Activated B cell treated with CpG ODN at 0.5 μM for 24 hours (primary cell): ENCODE data around the gene EXOSC5. TPM values are rescaled to one million over a fixed set of nuclear protein-coding genes. Genes with fewer than 3 reads are reported as not detected.

Experiments
- ATAC-seq: fragments of 200-7000 bp; cut with Tn5 transposase; one replicate; pipeline ENCODE4 v1.10.0; 2021; ENCODE audit warnings: low read depth, mild to moderate bottlenecking, moderate library complexity
- CTCF ChIA-PET: fragments of 350-600 bp; sonication (Branson Sonifier 250); formaldehyde crosslinking; loops from one replicate; lab custom pipeline; 2021; ENCODE audit warnings: antibody characterized with exemption; lab: Charles Lee
- POLR2A ChIA-PET: fragments of 350-600 bp; sonication (Branson Sonifier 250); formaldehyde crosslinking; loops from one replicate; lab custom pipeline; 2021; ENCODE audit warnings: antibody characterized with exemption; lab: Charles Lee
- DNase-seq: peaks from one replicate; pipeline ENCODE4 v3.0.0; 2022
- H3K27ac Mint-ChIP-seq: one replicate; pipeline ENCODE4 v1.8.0; 2020; ENCODE audit warnings: mixed read lengths
- H3K27me3 Mint-ChIP-seq: one replicate; pipeline ENCODE4 v1.8.0; 2021; ENCODE audit warnings: mixed read lengths
- H3K36me3 Mint-ChIP-seq: one replicate; pipeline ENCODE4 v1.8.0; 2021; ENCODE audit warnings: low read depth, mixed read lengths
- H3K4me1 Mint-ChIP-seq: one replicate; pipeline ENCODE4 v1.8.0; 2021; ENCODE audit warnings: mixed read lengths
- H3K4me3 Mint-ChIP-seq: one replicate; pipeline ENCODE4 v1.8.0; 2020; ENCODE audit warnings: mild to moderate bottlenecking, mixed read lengths
- H3K9me3 Mint-ChIP-seq: one replicate; pipeline ENCODE4 v1.8.0; 2020; ENCODE audit warnings: mixed read lengths
- CTCF ChIP-seq: fragments of 200-600 bp; IDR thresholded peaks from one replicate; pipeline ENCODE4 v1.8.0; 2022; ENCODE audit warnings: antibody characterized with exemption, mild to moderate bottlenecking
- intact Hi-C: fragments of 100-400 bp; cut with micrococcal nuclease; formaldehyde crosslinking; loops from one replicate; pipeline ENCODE4 v1.15.1; 2024
- total RNA-seq: library from RNA; stranded (reverse); gene quantifications from 2 replicates; pipeline ENCODE4 v1.2.3, GENCODE V29; 2022

EXOSC5 gene
- total RNA-seq, 1 donor from 2014 or later: 30.1 TPM

DNA sequence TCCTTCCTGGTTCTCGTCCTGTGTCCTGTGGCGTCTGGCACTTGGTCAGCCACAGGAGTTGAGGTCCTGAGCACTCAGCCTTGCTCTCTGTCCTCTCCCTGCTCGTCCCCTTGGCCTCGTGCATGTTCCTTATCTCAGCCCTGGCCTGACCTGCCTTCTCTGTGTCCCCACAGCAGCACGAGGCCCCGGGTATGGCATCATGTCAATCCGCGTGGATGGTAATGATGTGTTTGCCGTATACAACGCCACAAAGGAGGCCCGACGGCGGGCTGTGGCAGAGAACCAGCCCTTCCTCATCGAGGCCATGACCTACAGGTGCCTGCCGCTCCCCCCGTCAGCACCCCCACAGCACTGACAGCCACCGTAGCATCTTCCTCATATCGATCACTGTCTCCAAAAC lies 25.3 kb upstream of the EXOSC5 start:
- Mint-ChIP-seq H3K4me3 (no peak overlapping the region), H3K27ac (no peak overlapping the region), H3K36me3 (peaks cover 67% of the 10 kb centered on the region), H3K9me3 (no peaks in the 10 kb centered on the region), H3K4me1 (peaks cover 6% of the 10 kb centered on the region), H3K27me3 (no peaks in the 10 kb centered on the region)
- POLR2A ChIA-PET: interaction anchor here (0.7 kb wide), 1 partner anchor 331 kb away, joined by 4 read pairs; no protein-coding TSS in a partner anchor
- ATAC-seq (no peak), DNase-seq (no peak)
- CTCF ChIA-PET: no interaction called here
- no peak for TF ChIP-seq CTCF
- intact Hi-C loops: no loop called here

- ChIA-PET POLR2A (no interaction called here), CTCF (no interaction called here)
- TF ChIP-seq CTCF: no peak
- no peaks in the 10 kb centered on the region for H3K27me3 Mint-ChIP-seq
- no peak for ATAC-seq
- DNase-seq: no peak
- H3K4me3 Mint-ChIP-seq: no peak overlapping the region
- peaks cover 3% of the 10 kb centered on the region for H3K4me1 Mint-ChIP-seq
- no peak overlapping the region for H3K27ac Mint-ChIP-seq
- H3K9me3 Mint-ChIP-seq: no peaks in the 10 kb centered on the region
- intact Hi-C loops: no loop called here
- peaks cover 71% of the 10 kb centered on the region for H3K36me3 Mint-ChIP-seq
These were observed 24.8 kb upstream of the EXOSC5 start for GRCh38 chr19:41421973-41422372.

GRCh38 chr19:41421314-41421713 lies 24.2 kb upstream of the EXOSC5 start:
- no peak for TF ChIP-seq CTCF
- intact Hi-C loops: no loop called here
- Mint-ChIP-seq H3K27me3 (no peaks in the 10 kb centered on the region), H3K9me3 (no peaks in the 10 kb centered on the region), H3K4me3 (no peak overlapping the region), H3K27ac (no peak overlapping the region), H3K4me1 (no peaks in the 10 kb centered on the region), H3K36me3 (peaks cover 74% of the 10 kb centered on the region)
- ATAC-seq: no peak
- CTCF ChIA-PET: no interaction called here
- DNase-seq: no peak
- POLR2A ChIA-PET: no interaction called here

- Mint-ChIP-seq H3K9me3 (no peaks in the 10 kb centered on the region), H3K4me1 (no peaks in the 10 kb centered on the region), H3K27ac (no peak overlapping the region), H3K27me3 (no peaks in the 10 kb centered on the region), H3K4me3 (no peak overlapping the region), H3K36me3 (peaks cover 78% of the 10 kb centered on the region)
- ATAC-seq (no peak), DNase-seq (no peak)
- POLR2A ChIA-PET: interaction anchor here (0.6 kb wide), 1 partner anchor 59 kb away, joined by 5 read pairs; no protein-coding TSS in a partner anchor
- intact Hi-C loops: no loop called here
- no peak for TF ChIP-seq CTCF
- CTCF ChIA-PET: interaction anchor here (0.5 kb wide), 1 partner anchor 151 kb away, joined by 3 read pairs; no protein-coding TSS in a partner anchor
These were observed 23.1 kb upstream of the EXOSC5 start for GRCh38 chr19:41420101-41420880.

DNA sequence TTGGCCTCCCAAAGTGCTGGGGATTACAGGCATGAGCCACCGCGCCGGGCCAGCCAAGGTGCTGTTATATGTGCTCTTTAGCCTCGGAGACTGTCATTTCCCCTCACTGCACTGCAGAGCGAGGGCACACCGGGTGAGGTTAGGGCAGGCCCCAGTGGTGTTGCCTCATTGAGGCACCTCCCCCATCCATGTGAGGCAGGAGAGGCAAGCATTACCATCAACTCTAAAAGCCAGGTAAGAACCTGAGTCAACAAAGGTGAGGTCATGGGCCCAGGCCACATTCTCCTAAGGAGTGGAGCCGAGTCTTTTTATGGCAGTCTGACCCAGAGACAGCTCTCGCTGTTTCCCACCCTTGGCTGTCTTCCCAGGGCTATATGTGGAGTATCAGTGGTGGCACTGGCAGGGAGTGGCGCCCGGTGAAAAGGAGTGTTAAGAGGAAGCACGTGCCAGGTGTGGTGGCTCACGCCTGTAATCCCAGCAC lies 19.1 kb upstream of the EXOSC5 start:
- Mint-ChIP-seq H3K27ac (no peak overlapping the region), H3K4me3 (no peak overlapping the region), H3K4me1 (no peaks in the 10 kb centered on the region), H3K36me3 (peaks cover 75% of the 10 kb centered on the region), H3K27me3 (no peaks in the 10 kb centered on the region), H3K9me3 (no peaks in the 10 kb centered on the region)
- DNase-seq: no peak
- intact Hi-C loops: no loop called here
- POLR2A ChIA-PET: interaction anchor here (0.6 kb wide), 1 partner anchor 407 kb away, joined by 4 read pairs; no protein-coding TSS in a partner anchor
- CTCF ChIA-PET: no interaction called here
- ATAC-seq: no peak
- TF ChIP-seq CTCF: no peak
